Lower leg skin (tissue), 4 donors: ENCODE data around the gene ATP13A3. TPM values are rescaled to one million over a fixed set of nuclear protein-coding genes. Genes with fewer than 3 reads are reported as not detected.

ENCODE experiments used
- DNase-seq, 2 donors: peaks; one replicate each; pipeline ENCODE4 v3.0.0-alpha.2; 2019; ENCODE audit warnings: low spot score in 2 of 2
- H3K4me3 ChIP-seq: fragments of 200-600 bp; sonication (generic); 2 replicates; pipeline ENCODE4 v1.5.1; 2017; ENCODE audit warnings: mild to moderate bottlenecking, low read depth; ENCODE audit not compliant: poor library complexity, severe bottlenecking
- CTCF ChIP-seq, 3 donors: fragments of 450-650 bp; IDR thresholded peaks; one replicate each; pipeline ENCODE4 v1.5.1; 2016; ENCODE audit warnings: antibody characterized with exemption in 3 of 3, mild to moderate bottlenecking in 3 of 3, moderate library complexity in 2 of 3
- POLR2A ChIP-seq, 2 donors: fragments of 450-650 bp; IDR thresholded peaks; one replicate each; pipeline ENCODE4 v1.6.1; 2016 to 2017; ENCODE audit warnings: antibody characterized with exemption in 2 of 2, mild to moderate bottlenecking in 1 of 2, moderate library complexity in 1 of 2
- WGBS, 2 donors: methylation state at CpG; one replicate each; pipeline ENCODE4 v1.1.5; 2018; 5-methylcytosine and 5-hydroxymethylcytosine counted together
- intact Hi-C: fragments of 100-400 bp; cut with DNase I; formaldehyde crosslinking; loops from one replicate; pipeline ENCODE4 v1.15.0; 2023; ENCODE audit warnings: low total_unique reads
- total RNA-seq, 4 donors: library from RNA; depleted of rRNA; stranded (reverse); fragments of >200 nt; gene quantifications; one replicate each; pipeline ENCODE4 v1.1.0, GENCODE V29; 2016

ATP13A3 gene
- total RNA-seq, 4 donors from 2014 or later, result 35.0 to 40.6 (median 38.2) TPM

DNA sequence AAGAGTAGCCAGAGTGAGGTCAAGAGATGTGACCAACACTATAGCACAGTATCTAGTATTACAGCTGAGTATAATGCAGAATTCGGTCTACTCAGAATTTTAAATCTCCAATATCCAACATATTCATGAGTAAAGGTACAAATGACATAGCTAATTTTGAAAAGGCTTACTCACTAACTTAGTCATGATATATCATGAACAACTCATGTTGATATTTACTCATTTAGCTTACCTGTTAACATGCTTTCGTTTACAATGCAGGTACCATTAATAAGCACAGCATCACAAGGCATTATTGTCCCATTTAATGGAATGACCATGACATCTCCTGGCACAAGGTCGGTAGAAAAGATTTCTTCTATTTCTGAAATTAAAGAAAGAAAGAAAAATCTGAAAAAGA, 36.9 kb downstream of the ATP13A3 start:
- WGBS, 2 donors, result 90 to 92% methylated on average over 3 of the region's 3 CpGs
- intact Hi-C loops, result no loop called here
- DNase-seq, result no peak
- no peak overlapping the region for H3K4me3 ChIP-seq
- TF ChIP-seq CTCF (IDR thresholded peaks at IDR 0.05) (no peak), POLR2A (IDR thresholded peaks at IDR 0.05) (no peak)

- TF ChIP-seq CTCF (IDR thresholded peaks at IDR 0.05) (no peak), POLR2A (IDR thresholded peaks at IDR 0.05) (no peak)
- 96 to 98% methylated on average over 1 of the region's 1 CpG for WGBS, 2 donors
- no peak for DNase-seq
- intact Hi-C loops, result no loop called here
- no peak overlapping the region for H3K4me3 ChIP-seq
These were observed 39.1 kb downstream of the ATP13A3 start for GRCh38 chr3:194447657-194448056.

- H3K4me3 ChIP-seq, result no peak overlapping the region
- no peak for DNase-seq
- TF ChIP-seq POLR2A (IDR thresholded peaks at IDR 0.05) (no peak), CTCF (IDR thresholded peaks at IDR 0.05) (no peak)
- intact Hi-C loops, result no loop called here
- 90 to 91% methylated on average over 6 of the region's 6 CpGs for WGBS, 2 donors
These were observed 39.6 kb downstream of the ATP13A3 start for GRCh38 chr3:194447161-194447560.

DNA sequence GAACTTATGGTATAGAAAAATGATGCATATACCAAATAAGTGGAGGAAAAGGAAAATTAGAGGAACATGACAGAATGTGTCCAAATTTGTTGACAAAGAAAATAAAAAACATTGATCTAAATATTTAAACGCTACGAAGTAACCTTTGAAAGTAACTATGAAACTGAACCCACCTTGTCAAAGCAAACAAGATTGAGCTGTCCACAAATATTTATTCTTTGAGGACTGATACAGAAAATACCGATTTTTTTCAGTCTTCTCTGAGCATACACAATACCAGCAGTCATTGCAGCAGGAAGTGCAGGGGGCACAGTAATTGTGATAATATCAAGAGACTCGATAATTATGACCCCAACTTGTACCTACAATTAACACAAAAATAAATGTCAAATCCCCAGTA, 40.0 kb downstream of the ATP13A3 start:
- 89 to 94% methylated on average over 4 of the region's 4 CpGs for WGBS, 2 donors
- DNase-seq, result no peak
- no peak for TF ChIP-seq POLR2A (IDR thresholded peaks at IDR 0.05)
- no peak for TF ChIP-seq CTCF (IDR thresholded peaks at IDR 0.05)
- intact Hi-C loops, result no loop called here
- no peak overlapping the region for H3K4me3 ChIP-seq

GRCh38 chr3:194446172-194446571, 40.6 kb downstream of the ATP13A3 start:
- intact Hi-C loops, result no loop called here
- 96% methylated on average over 13 of the region's 13 CpGs for WGBS, 2 donors
- TF ChIP-seq POLR2A (IDR thresholded peaks at IDR 0.05), result no peak
- no peak for TF ChIP-seq CTCF (IDR thresholded peaks at IDR 0.05)
- H3K4me3 ChIP-seq, result no peak overlapping the region
- DNase-seq, result no peak

DNA sequence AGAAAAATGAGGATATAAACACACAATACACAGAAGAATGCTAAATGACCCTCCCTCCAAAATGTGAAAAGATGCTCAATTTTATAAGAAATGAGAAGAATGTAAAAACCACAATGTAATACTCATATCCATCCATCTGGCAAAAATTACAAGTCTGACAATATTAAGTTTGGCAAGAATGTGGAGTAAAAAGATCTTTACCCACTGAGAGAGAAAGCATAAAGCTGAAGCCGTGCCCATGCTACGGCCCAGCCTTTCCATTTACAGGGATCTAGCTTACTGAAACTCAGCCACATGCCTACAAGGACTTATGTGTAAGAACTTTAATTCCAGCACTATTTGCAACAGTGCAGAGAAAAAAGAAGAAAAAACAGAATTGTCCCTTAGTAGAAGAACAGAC, 42.9 kb downstream of the ATP13A3 start:
- no peak overlapping the region for H3K4me3 ChIP-seq
- no peak for DNase-seq
- TF ChIP-seq CTCF (IDR thresholded peaks at IDR 0.05) (no peak), POLR2A (IDR thresholded peaks at IDR 0.05) (no peak)
- intact Hi-C loops, result no loop called here
- 84 to 88% methylated on average over 2 of the region's 2 CpGs for WGBS, 2 donors
